H1 (cell line): ENCODE results near the gene GH1. TPM values are rescaled to one million over a fixed set of nuclear protein-coding genes. Genes with fewer than 3 reads are reported as not detected.

Source experiments
- TAF1 ChIP-seq: IDR thresholded peaks from 2 replicates; pipeline ENCODE4 v1.6.1; 2011; ENCODE audit warnings: mild to moderate bottlenecking, low read depth, low read length
- TBP ChIP-seq: IDR thresholded peaks from 2 replicates; pipeline ENCODE4 v1.6.1; 2011; ENCODE audit warnings: low read depth, low read length, improper control_type of control experiment
- polyA plus RNA-seq, 7 experiments: library from polyadenylated mRNA; depleted of rRNA in 3 of 7; stranded (reverse) in 5 of 7; unstranded in 2 of 7; fragments of >200 nt in 5 of 7; fragments of 200-250 nt in 2 of 7; gene quantifications; 1 replicate in 5 of 7; 2 replicates in 1 of 7; 4 replicates in 1 of 7; pipeline versions ENCODE4 v1.2.1 to v1.2.3, GENCODE V29; 2011 to 2013; ENCODE audit warnings: missing spikeins in 2 of 7, mixed read lengths in 2 of 7
- total RNA-seq: library from RNA; stranded (reverse); fragmentation: NEBNext Ultra II Directional; extraction: Animal tissue kit (Norgen Biotek cat#: 25700); gene quantifications from 2 replicates; pipeline ENCODE4 v1.2.1, GENCODE V29; 2021
- TF ChIP-seq, protein P1 (sequence below): IDR thresholded peaks from 2 replicates; pipeline ENCODE4 v1.6.1; 2011; ENCODE audit warnings: low read depth, mild to moderate bottlenecking, low read length; ENCODE audit not compliant: insufficient read depth

The GH1 gene
- total and polyA plus RNA-seq, 2 of the 8 experiments (the other 6 are each of a cell fraction or from before 2014, with no cell fraction given), result 0.41 TPM; not detected in 1

DNA sequence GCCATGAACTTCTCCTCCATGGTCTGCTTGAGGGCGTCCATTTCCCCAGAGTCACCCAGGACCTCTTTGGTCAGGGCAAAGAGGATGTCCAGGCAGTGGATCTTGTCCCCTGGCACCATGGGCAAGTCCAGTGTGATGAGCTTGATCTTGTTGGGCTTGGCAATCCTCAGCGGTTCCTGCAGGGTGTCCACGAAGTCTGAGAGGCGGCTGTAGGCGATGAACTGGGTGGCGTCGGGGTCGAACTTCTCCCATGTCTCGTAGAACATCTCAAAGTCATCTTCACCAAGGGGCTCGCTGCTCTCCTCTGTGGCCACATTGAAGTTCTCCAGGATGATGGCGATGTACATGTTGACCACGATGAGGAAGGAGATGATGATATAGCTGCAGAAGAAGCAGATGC lies 22.5 kb upstream of the GH1 start (continued):
- TF ChIP-seq TAF1, result no peak
- TF ChIP-seq, protein P1, sequence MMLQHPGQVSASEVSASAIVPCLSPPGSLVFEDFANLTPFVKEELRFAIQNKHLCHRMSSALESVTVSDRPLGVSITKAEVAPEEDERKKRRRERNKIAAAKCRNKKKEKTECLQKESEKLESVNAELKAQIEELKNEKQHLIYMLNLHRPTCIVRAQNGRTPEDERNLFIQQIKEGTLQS, result no peak
- TF ChIP-seq TBP, result no peak
- TF ChIP-seq, all 59 proteins: peak for 0
